AG09319 (cell line): Measurements from ENCODE around the gene KLK15.

Source experiments
- DNase-seq: peaks from one replicate; pipeline ENCODE4 v3.0.0-alpha.2; 2010; ENCODE audit warnings: low read depth; ENCODE audit errors: extremely low read depth
- TF ChIP-seq, protein P1 (sequence below): IDR thresholded peaks from 2 replicates; pipeline ENCODE4 v1.5.1; 2011; ENCODE audit warnings: low read depth, mild to moderate bottlenecking, inconsistent platforms, low read length, moderate library complexity

The KLK15 gene

DNA sequence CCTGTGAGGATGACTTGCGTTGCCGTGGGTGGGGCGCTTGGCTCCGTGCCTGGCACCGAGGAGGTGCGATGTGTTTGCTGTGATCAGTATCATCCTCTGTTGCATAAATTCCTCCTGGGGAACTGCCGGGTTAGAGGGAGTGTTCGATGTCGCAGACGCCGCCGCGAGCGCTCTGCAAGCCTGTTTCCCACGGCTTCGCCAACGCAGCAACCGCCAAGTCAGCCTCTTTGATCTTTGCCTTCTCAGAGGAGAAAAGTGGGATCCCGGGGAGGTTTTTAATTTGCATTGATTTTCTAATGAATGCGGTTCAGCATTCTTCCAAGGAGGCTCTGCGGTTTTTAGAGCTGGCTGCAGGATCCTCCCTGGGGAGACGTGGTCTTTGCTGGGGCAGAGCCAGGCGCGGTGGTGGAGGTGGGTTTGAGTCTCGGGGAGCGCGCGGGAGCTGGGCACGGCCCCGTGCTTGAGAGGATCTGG, 55.5 kb downstream of the KLK15 start:
- no peak for DNase-seq
- TF ChIP-seq, protein P1, sequence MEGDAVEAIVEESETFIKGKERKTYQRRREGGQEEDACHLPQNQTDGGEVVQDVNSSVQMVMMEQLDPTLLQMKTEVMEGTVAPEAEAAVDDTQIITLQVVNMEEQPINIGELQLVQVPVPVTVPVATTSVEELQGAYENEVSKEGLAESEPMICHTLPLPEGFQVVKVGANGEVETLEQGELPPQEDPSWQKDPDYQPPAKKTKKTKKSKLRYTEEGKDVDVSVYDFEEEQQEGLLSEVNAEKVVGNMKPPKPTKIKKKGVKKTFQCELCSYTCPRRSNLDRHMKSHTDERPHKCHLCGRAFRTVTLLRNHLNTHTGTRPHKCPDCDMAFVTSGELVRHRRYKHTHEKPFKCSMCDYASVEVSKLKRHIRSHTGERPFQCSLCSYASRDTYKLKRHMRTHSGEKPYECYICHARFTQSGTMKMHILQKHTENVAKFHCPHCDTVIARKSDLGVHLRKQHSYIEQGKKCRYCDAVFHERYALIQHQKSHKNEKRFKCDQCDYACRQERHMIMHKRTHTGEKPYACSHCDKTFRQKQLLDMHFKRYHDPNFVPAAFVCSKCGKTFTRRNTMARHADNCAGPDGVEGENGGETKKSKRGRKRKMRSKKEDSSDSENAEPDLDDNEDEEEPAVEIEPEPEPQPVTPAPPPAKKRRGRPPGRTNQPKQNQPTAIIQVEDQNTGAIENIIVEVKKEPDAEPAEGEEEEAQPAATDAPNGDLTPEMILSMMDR = no peak

DNA sequence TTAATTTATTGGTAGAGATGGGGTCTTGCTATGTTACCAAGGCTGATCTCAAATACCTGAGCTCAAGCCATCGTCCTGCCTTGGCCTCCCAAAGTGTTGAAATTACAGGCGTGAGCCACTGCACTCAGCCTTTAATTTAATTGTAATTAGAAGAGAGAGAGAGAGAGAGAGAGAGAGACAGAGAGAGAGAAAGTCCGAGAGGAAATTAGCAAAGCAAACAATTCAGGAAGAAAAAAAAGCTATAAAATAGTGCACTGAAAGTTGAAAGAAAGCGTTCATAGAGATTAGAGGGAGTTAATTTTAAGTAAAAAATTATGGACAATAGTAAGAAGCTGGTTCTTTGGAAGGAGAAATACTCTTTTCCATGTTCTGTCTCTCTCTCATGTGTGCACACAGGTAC, 56.1 kb downstream of the KLK15 start:
- no peak for DNase-seq

DNA sequence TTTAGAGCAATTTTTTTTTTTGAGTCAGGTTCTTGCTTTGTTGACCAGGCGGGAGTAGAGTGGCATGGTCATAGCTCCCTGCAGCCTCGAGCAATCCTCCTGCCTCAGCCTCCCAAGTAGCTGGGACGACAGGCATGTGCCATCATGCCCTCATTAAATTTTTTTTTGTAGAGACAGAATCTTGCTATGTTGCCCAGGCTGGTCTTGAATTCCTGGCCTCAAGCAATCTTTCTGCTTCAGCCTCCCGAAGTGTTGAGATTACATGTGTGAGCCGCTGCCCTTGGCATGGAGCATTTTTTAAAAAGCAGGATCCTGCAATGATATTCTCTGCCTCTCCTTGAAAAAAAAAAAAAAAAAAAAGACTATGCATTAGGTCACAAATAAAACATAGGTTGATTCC, 57.2 kb downstream of the KLK15 start:
- TF ChIP-seq, protein P1 = no peak

More for the DNA sequence above, 56.1 kb downstream of the KLK15 start:
- TF ChIP-seq, protein P1 = no peak

More for the DNA sequence above, 57.2 kb downstream of the KLK15 start:
- DNase-seq = no peak
